Right hindlimb (tissue), 1 donor: ENCODE data around the gene CREM.

Experiments used
- DNase-seq: peaks from one replicate; pipeline ENCODE4 v3.0.0-alpha.2; 2018

The CREM gene

GRCh38 chr10:35136263-35136815, 9.7 kb downstream of the CREM start:
- no peak for DNase-seq

DNA sequence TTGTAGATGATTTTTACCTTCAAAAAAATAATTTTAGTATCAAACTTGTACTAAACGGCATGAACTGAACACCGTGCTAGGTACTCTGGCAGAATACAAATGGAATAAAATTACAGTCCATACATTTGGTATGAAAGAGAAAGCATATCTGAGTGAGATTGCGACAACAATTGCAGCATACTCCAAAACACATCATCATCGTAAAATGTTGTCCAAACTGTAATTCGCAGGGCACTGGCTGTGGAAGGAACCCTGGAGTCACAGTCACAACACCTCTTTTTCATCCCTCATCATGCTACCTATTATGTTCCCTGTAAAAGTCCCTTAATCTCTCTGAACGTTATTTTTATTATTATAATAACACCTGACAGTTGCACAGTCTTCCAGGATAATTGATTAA, 13.5 kb downstream of the CREM start:
- no peak for DNase-seq

DNA sequence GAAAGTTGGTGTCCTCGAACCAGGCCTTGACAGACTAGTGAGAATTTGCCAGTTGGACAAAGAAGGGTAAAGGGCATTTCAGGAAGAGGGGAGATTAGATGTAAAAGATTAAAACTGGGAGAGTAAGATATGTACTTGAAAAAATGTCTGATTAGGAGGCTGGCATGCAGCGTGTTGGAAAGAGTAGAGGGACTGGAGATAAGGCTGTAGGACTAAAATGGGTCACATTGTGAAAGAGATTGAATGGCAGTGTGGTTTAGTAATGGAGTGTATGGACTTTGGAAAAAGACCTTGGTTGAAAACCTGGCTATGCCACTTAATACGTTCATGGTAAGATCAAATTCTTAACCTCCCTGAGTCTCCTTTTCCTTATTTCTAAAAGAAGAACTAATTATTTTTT, 14.1 kb downstream of the CREM start:
- DNase-seq = no peak

DNA sequence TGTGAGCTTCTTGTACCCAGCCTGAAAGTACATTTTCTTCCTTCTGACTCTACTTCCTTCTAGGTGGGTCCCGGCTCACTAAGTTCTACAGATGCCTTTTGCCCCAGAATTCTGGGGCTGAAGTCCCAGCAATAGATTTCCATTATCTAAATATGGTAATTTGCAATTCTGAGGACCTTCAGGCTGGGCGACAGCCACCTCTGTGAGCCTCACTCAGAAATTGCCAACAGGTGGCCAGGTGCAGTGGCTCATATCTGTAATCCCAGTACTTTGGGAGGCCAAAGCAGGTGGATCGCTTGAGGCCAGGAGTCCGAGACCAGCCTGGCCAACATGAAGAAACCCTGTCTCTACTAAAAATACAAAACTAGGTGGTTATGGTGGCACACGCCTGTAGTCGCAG, 23.7 kb downstream of the CREM start:
- no peak for DNase-seq

GRCh38 chr10:35152992-35153391, 26.3 kb downstream of the CREM start:
- DNase-seq = no peak

DNA sequence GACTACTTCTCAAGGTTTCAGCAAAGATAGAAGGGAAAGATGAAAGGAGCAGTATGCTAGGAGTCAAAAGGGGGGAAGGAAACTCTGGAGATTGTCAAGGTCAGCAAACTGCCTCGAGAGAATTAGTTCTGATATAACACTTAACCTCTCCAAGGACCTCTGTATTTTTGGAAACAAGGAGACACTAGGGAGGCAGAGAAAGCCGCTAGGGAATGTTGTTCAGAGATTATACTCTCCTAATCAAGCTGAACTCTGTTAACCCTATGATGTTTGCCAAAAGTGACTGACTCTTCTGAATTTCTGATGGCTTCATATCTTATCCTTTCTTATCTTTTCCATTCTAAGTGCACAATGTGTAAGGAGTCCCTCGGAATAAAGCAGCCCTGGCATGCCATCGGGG, 27.1 kb downstream of the CREM start:
- no peak for DNase-seq

- DNase-seq = no peak
Observed at GRCh38 chr10:35160743-35161142, 34.1 kb downstream of the CREM start.

GRCh38 chr10:35161906-35162305, 35.3 kb downstream of the CREM start:
- no peak for DNase-seq

- no peak for DNase-seq
Observed at GRCh38 chr10:35165136-35165535, 38.5 kb downstream of the CREM start.

- DNase-seq = no peak
Observed at GRCh38 chr10:35165811-35166210, 39.2 kb downstream of the CREM start.

DNA sequence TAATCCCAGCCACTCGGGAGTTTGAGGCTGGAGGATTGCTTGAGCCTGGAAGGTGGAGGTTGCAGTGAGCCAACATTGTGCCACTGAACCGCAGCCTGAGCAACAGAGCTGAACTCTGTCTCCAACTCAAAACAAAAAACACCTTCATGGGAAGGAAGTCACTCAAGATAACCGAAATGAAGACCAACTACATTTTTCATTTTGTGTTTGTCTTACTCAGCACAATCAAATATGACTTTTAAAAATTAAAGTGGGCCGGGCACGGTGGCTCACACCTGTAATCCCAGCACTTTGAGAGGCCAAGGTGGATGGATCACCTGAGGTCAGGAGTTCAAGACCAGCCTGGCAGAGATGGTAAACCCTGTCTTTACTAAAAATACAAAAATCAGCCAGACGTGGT, 40.0 kb downstream of the CREM start:
- no peak for DNase-seq

DNA sequence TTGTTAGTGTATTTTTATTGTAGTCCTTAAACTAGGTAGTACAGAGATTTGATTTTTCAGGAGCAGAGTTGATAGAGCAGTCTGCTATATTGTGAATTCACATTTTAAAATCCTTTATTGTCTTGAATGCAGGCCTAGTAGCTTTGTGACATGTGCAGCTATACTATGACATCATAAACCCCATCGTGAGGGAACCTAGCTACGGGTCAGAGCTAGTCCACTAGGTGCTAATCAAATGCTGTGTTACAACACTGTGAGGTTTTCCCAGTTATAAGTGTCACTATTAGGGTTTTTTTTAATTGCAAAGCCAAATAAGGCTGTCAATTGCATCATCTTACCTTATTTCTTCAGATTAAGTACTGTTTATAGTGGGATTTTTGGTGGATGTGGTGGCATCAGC, 40.7 kb downstream of the CREM start:
- no peak for DNase-seq

GRCh38 chr10:35172146-35172545, 45.5 kb downstream of the CREM start:
- no peak for DNase-seq

- DNase-seq = peak; percentile 35
Observed at GRCh38 chr10:35172574-35172973, 45.9 kb downstream of the CREM start.

- DNase-seq = no peak
Observed at GRCh38 chr10:35178331-35178730, 51.7 kb downstream of the CREM start.

GRCh38 chr10:35182631-35183510, 56.2 kb downstream of the CREM start:
- DNase-seq = no peak

- DNase-seq = no peak
Observed at GRCh38 chr10:35184527-35185171, 58.0 kb downstream of the CREM start.

DNA sequence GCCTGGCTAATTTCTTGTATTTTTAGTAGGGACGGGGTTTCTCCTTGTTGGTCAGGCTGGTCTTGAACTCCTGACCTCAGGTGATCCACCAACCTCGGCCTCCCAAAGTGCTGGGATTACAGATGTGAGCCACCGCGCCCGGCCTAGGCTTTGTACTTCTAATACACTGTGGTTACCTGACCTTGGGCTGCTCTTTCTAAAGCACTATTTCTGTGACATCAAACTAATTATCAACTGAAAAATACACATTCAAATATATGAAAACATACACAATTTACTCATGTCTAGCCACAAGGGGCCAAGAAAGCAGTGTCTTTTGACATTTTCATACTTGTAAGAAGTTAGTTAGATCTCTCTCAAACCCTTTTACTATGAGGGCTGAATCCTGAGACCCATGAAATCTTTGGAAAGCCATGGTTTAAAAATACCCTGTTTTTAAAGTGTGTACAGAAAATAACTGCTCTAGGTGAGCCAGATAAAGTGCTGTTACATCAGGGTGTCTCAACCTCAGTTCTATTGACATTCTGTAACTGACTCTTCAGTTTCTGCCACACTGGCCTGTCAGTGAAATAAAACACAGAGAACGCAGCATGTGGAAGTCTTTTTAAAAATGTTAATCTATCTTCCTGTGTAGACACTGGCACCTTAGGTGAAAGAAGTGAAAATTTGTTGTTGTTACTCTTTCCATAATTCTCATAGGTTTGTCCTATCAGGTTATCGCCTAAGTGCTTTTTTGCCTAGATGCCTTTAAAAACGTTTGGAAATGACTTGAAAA, 58.8 kb downstream of the CREM start:
- no peak for DNase-seq

DNA sequence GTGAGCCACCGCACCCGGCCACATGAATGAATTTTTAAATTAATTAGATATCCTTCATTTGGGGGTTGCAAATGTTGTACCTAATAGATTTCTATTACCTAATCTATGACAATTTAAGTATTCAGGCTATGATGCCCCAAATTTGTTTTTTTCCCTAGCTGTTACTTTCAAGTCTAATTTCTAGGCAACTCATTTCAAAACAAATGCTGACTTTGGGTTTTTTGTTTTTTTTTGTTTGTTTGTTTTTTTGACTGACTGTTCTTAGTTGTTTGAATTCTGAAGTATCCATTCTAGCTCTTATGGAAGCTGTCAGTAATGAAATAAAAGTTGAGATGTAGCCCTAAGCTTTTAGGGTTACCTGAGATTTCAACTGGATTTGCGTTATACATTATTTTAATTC, 62.3 kb downstream of the CREM start:
- no peak for DNase-seq

- DNase-seq = peak; percentile 39
Observed at GRCh38 chr10:35191523-35191922, 64.9 kb downstream of the CREM start.

DNA sequence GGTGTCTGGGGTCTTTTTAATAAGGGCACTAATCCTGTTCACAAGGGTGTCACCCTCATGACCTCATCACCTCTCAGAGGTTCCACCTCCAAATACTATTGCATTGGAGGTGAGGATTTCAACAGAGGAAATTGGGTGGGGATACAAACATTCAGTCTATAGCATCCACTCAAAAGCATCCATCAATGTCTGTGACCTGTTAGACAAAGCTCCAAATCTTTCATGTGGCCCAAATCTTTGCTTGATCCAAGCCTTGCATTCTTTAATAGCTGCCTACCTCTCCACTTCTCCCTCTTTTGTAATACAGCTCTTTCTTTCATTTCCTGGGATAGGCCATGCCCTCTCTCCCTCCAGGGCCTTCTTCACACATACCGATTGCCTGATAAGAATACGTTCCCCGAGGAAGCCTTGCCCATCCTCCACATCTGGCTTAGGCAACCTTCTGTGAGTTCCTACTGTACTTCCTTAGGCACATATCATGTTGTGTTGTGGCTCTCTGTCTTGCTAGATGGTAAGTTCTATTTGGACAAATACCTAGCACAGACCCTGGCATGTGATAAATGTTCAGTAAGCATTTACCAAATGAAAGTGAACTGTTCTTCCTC, 66.1 kb downstream of the CREM start:
- DNase-seq = no peak

DNA sequence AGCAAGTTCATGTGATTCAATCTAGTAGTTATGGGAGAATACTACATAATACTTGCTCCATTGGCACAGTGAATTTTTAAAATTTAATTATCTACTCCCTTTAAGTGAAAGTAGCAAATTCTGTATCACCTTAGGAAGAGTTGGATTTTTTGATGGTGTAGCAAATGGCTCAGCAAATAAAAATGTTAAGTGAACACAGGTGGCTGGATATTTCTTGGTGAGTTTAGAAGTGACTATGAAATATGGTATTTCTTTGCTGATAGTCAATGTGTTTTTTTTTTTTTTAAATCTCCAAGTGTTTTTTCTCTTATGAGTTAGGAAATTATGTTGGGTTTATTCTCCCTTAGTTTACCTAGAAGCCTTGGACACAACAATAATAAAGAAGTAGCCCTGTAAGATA, 67.8 kb downstream of the CREM start:
- no peak for DNase-seq

GRCh38 chr10:35194906-35195305, 68.3 kb downstream of the CREM start:
- DNase-seq = no peak
